Ovary (tissue), 9 donors: ENCODE data around the gene HEATR9. TPM values are rescaled to one million over a fixed set of nuclear protein-coding genes. Genes with fewer than 3 reads are reported as not detected.
"Not testable (repeated sequence)": the region's sequence is repeated elsewhere in the genome, so short reads cannot be mapped to it uniquely, and the experiment has no call there.

Source experiments
- DNase-seq, 5 donors: peaks; one replicate each; pipeline ENCODE4 v3.0.0-alpha.2; 2019 to 2020
- H3K27ac ChIP-seq, 2 donors: fragments of 200-600 bp; one replicate each; pipeline versions ENCODE4 v1.5.1 to v1.8.0; 2019 to 2022
- H3K27me3 ChIP-seq: fragments of 200-600 bp; one replicate; pipeline ENCODE4 v1.8.0; 2022
- H3K36me3 ChIP-seq: fragments of 200-600 bp; sonication (generic); one replicate; pipeline ENCODE4 v1.5.1; 2019
- H3K4me1 ChIP-seq: one replicate; pipeline ENCODE4 v1.8.1; 2013; ENCODE audit warnings: mild to moderate bottlenecking, moderate library complexity; ENCODE audit not compliant: insufficient read depth
- H3K4me3 ChIP-seq: fragments of 200-600 bp; sonication (generic); one replicate; pipeline ENCODE4 v1.5.1; 2017
- H3K9me3 ChIP-seq, 2 donors: fragments of 200-600 bp in 1 of 2; sonication (generic) in 1 of 2; one replicate each; pipeline versions ENCODE4 v1.5.1 to v1.8.1; 2013 to 2019; ENCODE audit warnings: mild to moderate bottlenecking in 1 of 2, moderate library complexity in 1 of 2
- EP300 ChIP-seq: sonication (generic); formaldehyde crosslinking; IDR thresholded peaks from one replicate; pipeline ENCODE4 v1.6.1; 2017; ENCODE audit warnings: antibody characterized with exemption
- POLR2A ChIP-seq: fragments of 450-650 bp; IDR thresholded peaks from one replicate; pipeline ENCODE4 v1.6.1; 2017; ENCODE audit warnings: antibody characterized with exemption, mild to moderate bottlenecking, moderate library complexity
- WGBS, 3 donors: extraction: QIAGEN DNeasy Blood & Tissue Kit in 1 of 3; methylation state at CpG; one replicate each; pipeline versions ENCODE4 v1.1.5 to v1.1.7; 2013 to 2017; 5-methylcytosine and 5-hydroxymethylcytosine counted together
- intact Hi-C, 4 donors: fragments of 100-400 bp; cut with DNase I; formaldehyde crosslinking; loops; one replicate each; pipeline versions ENCODE4 v1.11.0 to v1.15.1; 2022 to 2023
- polyA plus RNA-seq, 2 donors: library from polyadenylated mRNA; stranded (reverse); fragments of 200-250 nt in 1 of 2; fragments of 350-450 nt in 1 of 2; fragmentation: Illumina TruSeq in 1 of 2; extraction: RNeasy Lipid Tissue Mini Kit (QIAGEN cat#74804) in 1 of 2; gene quantifications; one replicate each; pipeline ENCODE4 v1.2.3, GENCODE V29; 2013 to 2014
- total RNA-seq, 7 donors: library from RNA; depleted of rRNA in 2 of 7; stranded (reverse); fragments of >200 nt in 2 of 7; fragmentation: NEBNext Ultra II Directional in 3 of 7; extraction: Animal tissue kit (Norgen Biotek cat#: 25700) in 3 of 7; gene quantifications; one replicate each; pipeline versions ENCODE4 v1.1.0 to v1.2.4, GENCODE V29; 2016 to 2023
- TF ChIP-seq, protein P1 (sequence below), 3 donors: fragments of 450-650 bp in 2 of 3; fragments of 200-600 bp in 1 of 3; IDR thresholded peaks; one replicate each; pipeline versions ENCODE4 v1.5.1 to v1.8.0; 2016 to 2022; ENCODE audit warnings: antibody characterized with exemption in 3 of 3, mild to moderate bottlenecking in 1 of 3
- donor health status: DM: no; HTN: no; CAD: no; lungs with moderate emphysema.
- donor health status: DM: no; HTN: no; CAD: no.
- donor health status: Bipolar disorder and iron deficiency.
- donor health status: DM: yes; HTN: yes; CAD: no.
- donor health status: DM: no; HTN: no; CAD: no.
- donor health status: DM: yes; HTN: yes; CAD: no.

Gene HEATR9
- total and polyA plus RNA-seq, 9 donors, result 0.18 TPM; not detected in 8

DNA sequence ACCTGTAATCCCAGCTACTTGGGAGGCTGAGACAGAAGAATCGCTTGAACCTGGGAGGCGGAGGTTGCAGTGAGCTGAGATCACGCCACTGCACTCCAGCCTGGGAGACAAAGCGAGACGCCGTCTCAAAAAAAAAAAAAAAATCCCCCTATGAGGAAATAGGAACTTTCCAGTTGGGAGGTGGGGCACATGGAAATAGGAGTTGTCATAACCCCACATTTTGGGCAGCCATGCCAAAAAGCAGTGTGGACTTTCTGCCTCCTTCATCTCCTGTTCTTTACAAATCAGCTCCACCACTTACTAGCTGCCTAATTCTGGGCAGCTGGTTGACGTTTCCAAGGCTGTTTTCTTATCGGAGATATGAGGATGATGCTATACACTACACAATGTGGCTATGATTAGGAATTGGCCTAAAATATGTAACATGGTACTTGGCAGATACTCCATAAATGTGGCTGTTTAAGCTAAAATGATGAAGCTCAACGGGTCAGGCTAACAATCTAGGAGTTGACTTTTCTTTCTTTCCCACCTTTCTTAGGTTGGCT is 33.0 kb upstream of the HEATR9 start:
- Histone ChIP-seq H3K36me3 (no peaks in the 10 kb centered on the region), H3K27me3 (no peaks in the 10 kb centered on the region), H3K9me3 (no peaks in the 10 kb centered on the region), H3K4me3 (no peak overlapping the region), H3K27ac (no peak overlapping the region), H3K4me1 (peaks cover 2% of the 10 kb centered on the region)
- intact Hi-C loops, result no loop called here
- 67 to 74% (median 71%) methylated on average over 9 of the region's 9 CpGs for WGBS, 3 donors
- DNase-seq, result no peak
- TF ChIP-seq EP300, result no peak
- TF ChIP-seq, protein P1, sequence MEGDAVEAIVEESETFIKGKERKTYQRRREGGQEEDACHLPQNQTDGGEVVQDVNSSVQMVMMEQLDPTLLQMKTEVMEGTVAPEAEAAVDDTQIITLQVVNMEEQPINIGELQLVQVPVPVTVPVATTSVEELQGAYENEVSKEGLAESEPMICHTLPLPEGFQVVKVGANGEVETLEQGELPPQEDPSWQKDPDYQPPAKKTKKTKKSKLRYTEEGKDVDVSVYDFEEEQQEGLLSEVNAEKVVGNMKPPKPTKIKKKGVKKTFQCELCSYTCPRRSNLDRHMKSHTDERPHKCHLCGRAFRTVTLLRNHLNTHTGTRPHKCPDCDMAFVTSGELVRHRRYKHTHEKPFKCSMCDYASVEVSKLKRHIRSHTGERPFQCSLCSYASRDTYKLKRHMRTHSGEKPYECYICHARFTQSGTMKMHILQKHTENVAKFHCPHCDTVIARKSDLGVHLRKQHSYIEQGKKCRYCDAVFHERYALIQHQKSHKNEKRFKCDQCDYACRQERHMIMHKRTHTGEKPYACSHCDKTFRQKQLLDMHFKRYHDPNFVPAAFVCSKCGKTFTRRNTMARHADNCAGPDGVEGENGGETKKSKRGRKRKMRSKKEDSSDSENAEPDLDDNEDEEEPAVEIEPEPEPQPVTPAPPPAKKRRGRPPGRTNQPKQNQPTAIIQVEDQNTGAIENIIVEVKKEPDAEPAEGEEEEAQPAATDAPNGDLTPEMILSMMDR (IDR thresholded peaks at IDR 0.05), result no peak
- no peak for TF ChIP-seq POLR2A

DNA sequence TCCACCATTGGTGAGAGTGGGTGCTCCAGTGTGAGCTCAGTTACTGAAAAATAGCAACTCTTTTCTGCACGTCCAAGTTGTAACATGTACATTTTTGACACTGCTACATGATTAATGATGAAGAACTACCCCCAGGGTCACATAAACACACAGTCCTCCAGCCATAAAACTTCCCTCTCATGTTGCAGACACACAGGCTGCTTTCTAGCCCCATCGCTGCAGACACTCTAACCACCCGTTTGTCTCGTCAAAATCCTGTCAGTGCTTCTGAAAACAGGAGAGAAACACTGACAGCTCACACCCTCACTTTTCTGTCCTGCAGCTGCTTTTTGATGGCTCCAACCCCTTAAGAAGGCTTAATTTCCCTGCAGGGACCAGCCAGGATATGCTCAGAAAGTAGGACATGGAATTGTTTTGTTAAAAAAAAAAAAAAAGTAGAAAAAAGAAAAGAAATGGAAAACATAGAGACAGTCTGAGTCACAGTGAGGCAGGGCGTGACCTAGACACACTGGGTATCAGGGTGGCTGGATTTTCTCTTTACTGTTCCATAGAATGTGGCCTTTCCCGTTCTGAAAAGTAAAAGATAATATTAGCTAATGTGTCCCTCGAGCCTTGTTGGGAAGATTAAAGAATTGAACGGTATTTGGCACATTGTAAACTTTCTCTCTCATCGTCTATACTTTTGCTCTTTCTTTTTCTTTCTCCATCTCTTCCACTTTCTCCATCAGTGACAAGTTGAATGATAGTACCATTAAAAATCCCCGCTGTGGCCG is 32.2 kb upstream of the HEATR9 start:
- peaks cover 2% of the 10 kb centered on the region for H3K4me1 ChIP-seq
- H3K36me3 ChIP-seq, result no peaks in the 10 kb centered on the region
- intact Hi-C loops, result no loop called here
- no peaks in the 10 kb centered on the region for H3K9me3 ChIP-seq
- TF ChIP-seq EP300 (no peak), POLR2A (no peak)
- TF ChIP-seq, protein P1 (IDR thresholded peaks at IDR 0.05), result no peak
- H3K27me3 ChIP-seq, result no peaks in the 10 kb centered on the region
- H3K4me3 ChIP-seq, result no peak overlapping the region
- DNase-seq, result no peak
- 50 to 51% (median 50%) methylated on average over 11 of the region's 11 CpGs for WGBS, 3 donors
- no peak overlapping the region for H3K27ac ChIP-seq

DNA sequence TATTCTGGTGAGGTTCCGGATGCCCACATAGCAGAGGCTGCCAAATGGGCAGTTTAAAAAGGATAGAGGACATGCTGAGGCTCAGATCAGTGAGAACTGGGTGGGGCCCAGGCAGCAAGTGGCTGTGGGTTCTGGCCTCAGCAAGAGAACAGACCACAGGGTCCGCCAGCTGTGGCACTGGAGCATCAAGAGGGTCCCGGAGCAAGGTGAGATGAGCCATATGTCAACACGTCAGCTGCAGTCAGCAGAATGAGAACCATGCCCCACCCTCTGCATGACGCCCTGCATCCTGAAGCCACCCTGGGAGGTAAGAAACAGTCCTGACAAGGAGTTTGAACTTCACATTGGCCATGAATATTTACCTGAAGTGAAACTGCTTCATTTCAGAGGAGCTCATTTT is 31.6 kb upstream of the HEATR9 start:
- intact Hi-C loops, result no loop called here
- TF ChIP-seq, protein P1 (IDR thresholded peaks at IDR 0.05), result no peak
- no peak for TF ChIP-seq EP300
- DNase-seq, result no peak
- Histone ChIP-seq H3K27ac (no peak overlapping the region), H3K36me3 (no peaks in the 10 kb centered on the region), H3K4me3 (no peak overlapping the region), H3K4me1 (peaks cover 2% of the 10 kb centered on the region), H3K9me3 (no peaks in the 10 kb centered on the region), H3K27me3 (no peaks in the 10 kb centered on the region)
- WGBS, 3 donors, result 60 to 73% (median 61%) methylated on average over 5 of the region's 5 CpGs

DNA sequence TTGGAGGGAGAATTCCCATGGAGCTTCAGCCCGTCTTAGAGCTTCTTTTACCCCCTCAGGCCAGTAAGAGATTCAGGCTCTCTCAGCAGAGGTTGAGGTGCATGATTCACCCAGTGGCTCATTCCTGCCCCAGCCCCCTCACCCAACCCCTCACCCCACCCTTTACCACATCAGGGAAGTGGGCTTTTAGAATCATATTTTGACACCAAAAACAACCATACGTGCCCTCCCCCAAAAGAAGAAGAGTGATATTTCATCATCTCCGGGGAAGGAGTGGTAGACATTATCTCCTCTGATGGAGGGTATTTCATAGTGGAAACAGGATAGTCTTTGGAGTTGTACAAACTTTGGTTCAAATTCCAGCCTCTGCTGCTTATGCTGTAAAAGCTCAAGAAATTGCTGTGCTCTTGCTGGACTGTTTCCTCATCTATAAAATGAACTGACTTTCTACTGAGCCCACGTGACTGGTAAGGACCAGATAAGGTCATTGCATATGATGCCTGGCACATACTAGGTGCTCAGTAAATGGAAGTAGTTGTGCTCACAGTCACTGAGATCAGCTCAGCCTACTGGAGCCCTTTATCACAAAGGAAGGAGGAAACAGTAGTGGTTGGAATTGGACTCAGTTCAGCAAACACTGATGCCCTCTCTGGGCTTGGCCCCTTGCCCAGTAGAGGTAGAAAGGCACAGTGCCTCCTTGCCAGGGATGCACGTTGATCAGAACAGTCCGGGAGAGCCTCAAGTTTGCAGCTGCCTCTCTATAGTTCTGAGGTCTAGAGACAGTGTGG is 29.8 kb upstream of the HEATR9 start:
- DNase-seq, result no peak
- no peak for TF ChIP-seq EP300
- TF ChIP-seq, protein P1 (IDR thresholded peaks at IDR 0.05), result no peak
- no peak for TF ChIP-seq POLR2A
- no peaks in the 10 kb centered on the region for H3K27me3 ChIP-seq
- no peak overlapping the region for H3K4me3 ChIP-seq
- no peaks in the 10 kb centered on the region for H3K9me3 ChIP-seq
- 52 to 58% (median 54%) methylated on average over 6 of the region's 6 CpGs for WGBS, 3 donors
- intact Hi-C loops, result no loop called here
- no peaks in the 10 kb centered on the region for H3K36me3 ChIP-seq
- H3K27ac ChIP-seq, result no peak overlapping the region
- peaks cover 2% of the 10 kb centered on the region for H3K4me1 ChIP-seq

DNA sequence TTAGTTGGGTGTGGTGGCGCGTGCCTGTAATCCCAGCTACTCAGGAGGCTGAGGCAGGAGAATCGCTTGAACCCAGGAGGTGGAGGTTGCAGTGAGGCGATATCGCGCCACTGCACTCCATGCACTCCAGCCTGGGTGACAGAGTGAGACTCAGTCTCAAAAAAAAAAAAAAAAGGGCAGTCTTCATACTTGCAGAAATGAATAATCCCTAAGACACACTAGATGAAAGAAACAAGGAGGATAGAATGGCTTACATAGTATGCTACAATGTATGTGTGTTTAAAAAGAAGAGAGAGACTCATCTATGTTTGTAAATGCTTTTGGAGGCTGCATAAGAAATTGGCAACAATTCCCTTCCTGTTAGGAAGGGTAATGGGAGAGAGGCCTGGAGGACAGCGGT is 29.1 kb upstream of the HEATR9 start:
- H3K4me1 ChIP-seq, DNase-seq, H3K4me3 ChIP-seq, H3K27ac ChIP-seq, intact Hi-C loops, H3K27me3 ChIP-seq, H3K9me3 ChIP-seq, H3K36me3 ChIP-seq: not testable (repeated sequence)
- 95 to 97% (median 97%) methylated on average over 7 of the region's 7 CpGs for WGBS, 3 donors
